ENCODE measurements around the gene AP2S1. TPM values are rescaled to one million over a fixed set of nuclear protein-coding genes. Genes with fewer than 3 reads are reported as not detected.
A peak's percentile ranks its signal among the peaks of the same experiment; 100 is the strongest.
"Not testable (repeated sequence)": the region's sequence is repeated elsewhere in the genome, so short reads cannot be mapped to it uniquely, and the experiment has no call there.

AP2S1 gene
- polyA plus RNA-seq, 1 donor (not counting 4 experiments of a cell fraction or from before 2014, with no cell fraction given), result 183 TPM

GRCh38 chr19:46856062-46857022 is 5.7 kb upstream of the AP2S1 start:
- Histone ChIP-seq H4K20me1 (ENCODE audit: control insufficient read depth, extremely low read depth, insufficient read depth, low read length) (no peaks in the 10 kb centered on the region), H3K9ac (ENCODE audit: control insufficient read depth, extremely low read depth, insufficient read depth, low read length) (peak overlapping the region; percentile 67), H3K79me2 (ENCODE audit: control insufficient read depth, insufficient read depth, low read length) (peaks cover under 1% of the 10 kb centered on the region), H3K4me1 (ENCODE audit: control insufficient read depth, extremely low read depth, insufficient read depth, low read length) (peaks cover 23% of the 10 kb centered on the region), H2AFZ (ENCODE audit: control insufficient read depth, low read length) (peak overlapping the region; percentile 79), H3K4me3 (ENCODE audit: control insufficient read depth in 2 of 3, extremely low read depth in 1 of 3, insufficient read depth in 2 of 3, low read depth in 1 of 3, low read length in 3 of 3) (peak overlapping the region; percentile 0 to 64 (median 56)), H3K9me3 (ENCODE audit: control insufficient read depth, low read depth, low read length) (no peaks in the 10 kb centered on the region), H3K36me3 (ENCODE audit: control insufficient read depth in 2 of 2, extremely low read depth in 1 of 2, insufficient read depth in 2 of 2, low read length in 2 of 2) (no peaks in the 10 kb centered on the region), H3K27ac (ENCODE audit: control insufficient read depth, insufficient read depth, low read length) (peak overlapping the region; percentile 62), H3K27me3 (ENCODE audit: control insufficient read depth, extremely low read depth, insufficient read depth, low read length) (no peaks in the 10 kb centered on the region), H3K9me1 (ENCODE audit: control insufficient read depth, extremely low read depth, insufficient read depth, low read length) (no peaks in the 10 kb centered on the region), H3K4me2 (ENCODE audit: control insufficient read depth, extremely low read depth, insufficient read depth, low read depth, low read length) (peak overlapping the region; percentile 98)
- FAIRE-seq (peak; percentile 63), DNase-seq (ENCODE audit: low read depth, low spot score) (no peak)
- dilution Hi-C loops (cut with MboI; ENCODE audit: extremely low pct_ligation_motif_present, low sequenced_read_pairs), result no loop called here
- TF ChIP-seq EZH2 (IDR thresholded peaks at IDR 0.05; ENCODE audit: low read length), result no peak
- peak; percentile 85 to 97 (median 91) for TF ChIP-seq CTCF (optimal IDR thresholded peaks at IDR 0.05 in 1 of 3, IDR thresholded peaks at IDR 0.05 in 1 of 3, conservative IDR thresholded peaks at IDR 0.05 in 1 of 3; ENCODE audit: extremely low read depth in 1 of 3, insufficient read depth in 2 of 3, low read length in 3 of 3)

DNA sequence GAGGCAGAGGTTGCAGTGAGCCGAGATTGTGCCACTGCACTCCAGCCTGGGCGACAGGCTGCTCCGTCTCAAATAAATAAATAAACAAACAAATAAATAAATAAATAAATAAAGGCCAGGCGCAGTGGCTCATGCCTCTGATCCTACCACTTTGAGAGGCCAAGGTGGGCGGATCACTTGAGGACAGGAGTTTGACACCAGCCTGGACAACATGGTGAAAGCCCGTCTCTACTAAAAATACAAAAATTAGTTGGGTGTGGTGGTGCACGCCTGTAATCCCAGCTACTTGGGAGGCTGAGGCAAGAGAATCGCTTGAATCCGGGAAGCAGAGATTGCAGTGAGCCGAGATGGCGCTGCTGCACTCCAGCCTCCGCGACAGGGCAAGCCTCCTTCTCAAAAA is 4.1 kb upstream of the AP2S1 start:
- H3K4me1 ChIP-seq (ENCODE audit: control insufficient read depth, extremely low read depth, insufficient read depth, low read length), result peaks cover 21% of the 10 kb centered on the region
- H3K27ac ChIP-seq (ENCODE audit: control insufficient read depth, insufficient read depth, low read length); H3K4me3 ChIP-seq (ENCODE audit: control insufficient read depth in 2 of 3, extremely low read depth in 1 of 3, insufficient read depth in 2 of 3, low read depth in 1 of 3, low read length in 3 of 3); H3K4me2 ChIP-seq (ENCODE audit: control insufficient read depth, extremely low read depth, insufficient read depth, low read depth, low read length); H3K9me3 ChIP-seq (ENCODE audit: control insufficient read depth, low read depth, low read length); H3K27me3 ChIP-seq (ENCODE audit: control insufficient read depth, extremely low read depth, insufficient read depth, low read length); FAIRE-seq; dilution Hi-C loops (cut with MboI; ENCODE audit: extremely low pct_ligation_motif_present, low sequenced_read_pairs); DNase-seq (ENCODE audit: low read depth, low spot score); H3K9ac ChIP-seq (ENCODE audit: control insufficient read depth, extremely low read depth, insufficient read depth, low read length); H3K36me3 ChIP-seq (ENCODE audit: control insufficient read depth in 2 of 2, extremely low read depth in 1 of 2, insufficient read depth in 2 of 2, low read length in 2 of 2); H2AFZ ChIP-seq (ENCODE audit: control insufficient read depth, low read length); H3K79me2 ChIP-seq (ENCODE audit: control insufficient read depth, insufficient read depth, low read length); H4K20me1 ChIP-seq (ENCODE audit: control insufficient read depth, extremely low read depth, insufficient read depth, low read length); H3K9me1 ChIP-seq (ENCODE audit: control insufficient read depth, extremely low read depth, insufficient read depth, low read length): not testable (repeated sequence)

Measured in keratinocyte (primary cell).